GM21723 (cell line): Measurements from ENCODE around the gene SBK3.

Experiments used
- ATAC-seq: cut with Tn5 transposase; IDR thresholded peaks from one replicate; pipeline ENCODE4 v1.9.1; 2021; ENCODE audit warnings: mild to moderate bottlenecking, moderate library complexity; ENCODE audit not compliant: unreplicated experiment

SBK3 gene

DNA sequence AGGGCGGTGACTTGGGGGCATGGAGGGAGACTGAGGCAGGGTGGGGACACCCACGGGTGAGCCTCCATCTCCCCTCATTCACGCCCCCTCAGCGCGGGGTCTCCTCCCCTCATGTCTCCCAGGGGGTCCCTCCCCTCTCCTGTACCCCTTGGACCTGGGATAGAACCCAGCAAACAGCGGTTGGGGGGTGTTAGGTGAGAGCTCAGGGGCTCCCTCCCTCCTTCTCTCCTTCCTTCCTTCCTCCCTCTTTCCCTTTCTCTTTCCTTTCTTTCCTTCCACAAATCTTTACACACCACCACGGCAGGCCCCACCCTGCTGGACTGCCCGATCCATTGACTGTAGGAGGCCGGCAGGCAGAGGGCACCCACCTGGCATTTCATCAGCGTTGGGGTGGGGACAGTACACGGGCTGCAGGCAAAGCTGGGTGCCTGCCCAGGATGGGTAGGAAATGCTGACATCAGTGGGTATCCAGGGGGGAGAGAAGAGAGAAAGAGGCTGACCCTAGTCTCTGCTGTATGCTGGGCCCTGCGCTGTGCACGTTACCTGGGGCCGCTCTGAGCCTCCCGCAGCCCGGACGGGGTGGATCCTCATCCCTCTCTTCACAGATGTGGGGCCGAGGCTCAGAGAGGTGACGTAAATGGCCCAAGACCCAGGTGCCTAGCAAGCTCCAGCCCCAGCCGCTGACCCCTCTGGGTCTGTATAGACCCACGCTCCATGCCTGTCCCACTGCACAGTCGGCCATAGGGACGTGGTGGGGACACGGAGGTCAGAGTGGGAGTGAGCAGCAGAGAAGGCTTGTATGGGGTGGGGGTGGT is 53.6 kb downstream of the SBK3 start:
- no peak for ATAC-seq
